ENCODE data around the gene FCHSD2.

- TF ChIP-seq CTCF (IDR thresholded peaks at IDR 0.05) (no peak), EZH2 (IDR thresholded peaks at IDR 0.05; ENCODE audit: borderline replicate concordance, insufficient read depth, low read depth, low read length, poor library complexity, severe bottlenecking) (no peak)
Observed at GRCh38 chr11:73142128-73142377, at the start of gene FCHSD2.

All from B cell (primary cell).